Activated naive CD4-positive, alpha-beta T cell treated with anti-CD3 and anti-CD28 coated beads, Interleukin-2, amount 10 ng/mL, durations not matched to agents 7 days and 5 days (primary cell): ENCODE results near the gene KIAA0513.

Source experiments
- CTCF ChIA-PET: fragments of 350-600 bp; sonication (Branson Sonifier 250); formaldehyde crosslinking; loops from one replicate; lab custom pipeline; 2021; ENCODE audit warnings: antibody characterized with exemption; lab: Charles Lee
- DNase-seq: peaks from one replicate; pipeline ENCODE4 v3.0.0-alpha.2; 2020
- H3K27ac Mint-ChIP-seq: one replicate; pipeline ENCODE4 v1.8.0; 2021; ENCODE audit warnings: mild to moderate bottlenecking, moderate library complexity, mixed read lengths
- H3K27me3 Mint-ChIP-seq: one replicate; pipeline ENCODE4 v1.8.0; 2021; ENCODE audit warnings: mild to moderate bottlenecking, mixed read lengths
- H3K36me3 Mint-ChIP-seq: one replicate; pipeline ENCODE4 v1.8.0; 2021; ENCODE audit warnings: mixed read lengths
- H3K4me1 Mint-ChIP-seq: one replicate; pipeline ENCODE4 v1.8.0; 2021; ENCODE audit warnings: mixed read lengths
- H3K4me3 Mint-ChIP-seq: one replicate; pipeline ENCODE4 v1.8.0; 2021; ENCODE audit warnings: mild to moderate bottlenecking, moderate library complexity, mixed read lengths
- H3K9me3 Mint-ChIP-seq: one replicate; pipeline ENCODE4 v1.8.0; 2021; ENCODE audit warnings: mixed read lengths

The KIAA0513 gene

GRCh38 chr16:85138073-85138824 is 110.7 kb downstream of the KIAA0513 start:
- CTCF ChIA-PET, result no interaction called here
- peaks cover 24% of the 10 kb centered on the region for H3K4me1 Mint-ChIP-seq
- peaks cover 65% of the 10 kb centered on the region for H3K27me3 Mint-ChIP-seq
- H3K9me3 Mint-ChIP-seq, result no peaks in the 10 kb centered on the region
- H3K4me3 Mint-ChIP-seq, result no peak overlapping the region
- DNase-seq, result no peak
- no peak overlapping the region for H3K27ac Mint-ChIP-seq
- no peaks in the 10 kb centered on the region for H3K36me3 Mint-ChIP-seq

DNA sequence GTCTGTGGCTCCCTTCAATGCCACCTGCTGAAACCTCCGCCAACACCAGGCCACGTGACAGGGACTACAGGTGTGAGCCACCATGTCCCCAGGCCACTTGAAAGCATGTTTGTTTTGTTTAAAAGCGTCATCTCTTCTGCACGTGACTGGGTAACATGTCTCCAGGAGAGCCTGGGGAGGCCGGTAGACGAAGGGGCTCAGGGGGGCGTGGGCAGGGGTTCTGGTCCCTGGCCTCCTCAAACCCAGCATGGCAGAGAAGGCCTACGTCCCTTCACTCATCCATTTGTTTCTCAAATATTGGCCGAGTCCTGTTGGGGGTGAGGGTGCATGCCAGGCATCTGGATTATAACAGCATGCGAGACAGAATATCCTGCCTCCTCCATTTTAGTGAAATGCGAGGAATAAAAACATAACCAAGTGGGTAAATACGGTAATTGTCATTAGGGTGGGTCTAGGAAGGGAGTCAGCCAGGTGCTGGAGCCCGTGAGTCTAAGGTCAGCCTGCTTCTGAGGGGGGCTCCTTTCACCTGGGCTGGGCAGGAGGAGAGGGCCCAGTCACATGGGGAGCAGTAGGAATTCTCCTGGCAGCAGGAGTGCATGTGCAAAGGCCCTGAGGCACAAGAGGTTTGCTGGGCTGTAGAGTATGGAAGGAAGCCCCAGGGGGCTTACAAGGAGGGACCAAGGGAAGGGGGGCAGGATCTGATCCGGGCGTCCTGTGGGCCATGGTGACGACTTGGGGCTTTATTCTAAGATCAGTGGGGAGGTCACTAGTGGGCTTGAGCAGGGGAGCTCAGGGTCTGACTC is 111.4 kb downstream of the KIAA0513 start:
- Mint-ChIP-seq H3K9me3 (no peaks in the 10 kb centered on the region), H3K27ac (no peak overlapping the region), H3K27me3 (peaks cover 61% of the 10 kb centered on the region), H3K4me3 (no peak overlapping the region), H3K4me1 (peaks cover 24% of the 10 kb centered on the region), H3K36me3 (no peaks in the 10 kb centered on the region)
- DNase-seq, result no peak
- CTCF ChIA-PET, result no interaction called here

DNA sequence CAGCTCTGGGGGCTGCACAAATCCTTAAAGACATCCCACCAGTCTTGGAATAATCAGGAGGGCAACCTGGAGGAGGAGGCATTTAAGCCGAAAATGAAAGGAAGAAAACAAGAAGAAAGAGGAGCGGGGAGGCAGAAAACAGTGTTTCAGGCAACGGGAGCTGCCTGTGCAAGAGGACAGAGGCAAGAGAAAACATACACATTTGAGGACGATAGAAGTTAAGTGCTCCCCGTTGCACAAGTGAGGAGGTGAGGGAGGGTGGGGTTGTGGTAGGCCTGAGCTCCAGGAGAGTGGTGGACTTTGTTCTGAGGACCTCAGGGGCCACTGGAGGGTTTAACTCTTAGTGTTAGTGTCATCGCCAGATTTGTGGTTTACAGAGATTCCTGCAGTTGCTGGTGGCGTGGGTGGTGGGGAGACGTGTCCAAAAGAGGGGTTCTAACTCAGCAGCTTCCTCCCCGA is 112.3 kb downstream of the KIAA0513 start:
- CTCF ChIA-PET, result interaction anchor here (0.6 to 0.7 kb wide), 2 partner anchors 10 to 25 kb away, joined by 3 read pairs; no protein-coding TSS in a partner anchor
- H3K4me1 Mint-ChIP-seq, result peaks cover 17% of the 10 kb centered on the region

GRCh38 chr16:85140455-85141012 is 112.9 kb downstream of the KIAA0513 start:
- Mint-ChIP-seq H3K4me1 (peaks cover 13% of the 10 kb centered on the region), H3K4me3 (no peak overlapping the region), H3K27ac (no peak overlapping the region), H3K36me3 (no peaks in the 10 kb centered on the region), H3K9me3 (no peaks in the 10 kb centered on the region), H3K27me3 (peaks cover 51% of the 10 kb centered on the region)
- no peak for DNase-seq
- CTCF ChIA-PET, result interaction anchor here (0.6 to 0.7 kb wide), 2 partner anchors 9 to 26 kb away, joined by 3 read pairs; no protein-coding TSS in a partner anchor

More for the DNA sequence above, 112.3 kb downstream of the KIAA0513 start:
- Mint-ChIP-seq H3K27ac (no peak overlapping the region), H3K9me3 (no peaks in the 10 kb centered on the region), H3K4me3 (no peak overlapping the region), H3K27me3 (peaks cover 57% of the 10 kb centered on the region), H3K36me3 (no peaks in the 10 kb centered on the region)
- DNase-seq, result no peak

DNA sequence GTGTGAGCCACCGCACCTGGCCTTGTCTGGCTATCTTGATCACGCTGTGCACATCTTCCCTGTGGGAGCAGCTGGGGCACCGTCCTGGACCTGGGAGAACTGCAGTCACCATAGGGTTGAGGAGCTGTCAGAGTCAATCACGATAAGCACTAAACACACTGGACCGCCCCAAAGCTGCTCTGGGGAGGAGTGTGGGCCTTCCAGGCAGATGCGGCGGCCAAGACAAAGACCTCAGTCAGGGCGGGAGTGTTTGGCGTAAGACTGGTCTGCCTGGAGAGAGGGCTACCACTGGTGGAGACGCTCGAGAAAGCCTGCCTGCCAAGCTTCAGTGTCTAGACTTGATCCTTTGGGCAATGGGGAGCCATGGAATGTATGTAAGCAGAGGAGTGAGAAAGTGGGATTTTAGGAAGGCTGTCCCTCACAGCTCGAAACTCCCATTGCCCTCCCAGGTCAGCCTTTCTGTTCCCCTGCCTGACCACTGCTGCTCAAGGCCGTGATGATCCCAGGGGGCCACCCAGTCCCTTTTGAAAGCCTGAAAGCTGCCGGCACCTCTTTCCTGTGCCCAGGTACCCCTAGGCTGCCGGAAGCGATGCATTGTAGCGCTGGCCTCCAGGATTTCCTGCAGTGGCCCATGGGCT is 114.0 kb downstream of the KIAA0513 start:
- no peak for DNase-seq
- no peak overlapping the region for H3K4me3 Mint-ChIP-seq
- no peaks in the 10 kb centered on the region for H3K36me3 Mint-ChIP-seq
- no peaks in the 10 kb centered on the region for H3K9me3 Mint-ChIP-seq
- H3K27me3 Mint-ChIP-seq, result peaks cover 40% of the 10 kb centered on the region
- H3K27ac Mint-ChIP-seq, result no peak overlapping the region
- CTCF ChIA-PET, result interaction anchor here (1.2 kb wide), 1 partner anchor 27 kb away, joined by 3 read pairs; no protein-coding TSS in a partner anchor
- peaks cover 6% of the 10 kb centered on the region for H3K4me1 Mint-ChIP-seq

- Mint-ChIP-seq H3K27me3 (peaks cover 35% of the 10 kb centered on the region), H3K9me3 (no peaks in the 10 kb centered on the region), H3K27ac (no peak overlapping the region), H3K4me3 (no peak overlapping the region), H3K36me3 (no peaks in the 10 kb centered on the region), H3K4me1 (peaks cover 2% of the 10 kb centered on the region)
- CTCF ChIA-PET, result interaction anchor here (1.2 kb wide), 1 partner anchor 28 kb away, joined by 3 read pairs; no protein-coding TSS in a partner anchor
- no peak for DNase-seq
These were observed 114.5 kb downstream of the KIAA0513 start for GRCh38 chr16:85142129-85142513.

DNA sequence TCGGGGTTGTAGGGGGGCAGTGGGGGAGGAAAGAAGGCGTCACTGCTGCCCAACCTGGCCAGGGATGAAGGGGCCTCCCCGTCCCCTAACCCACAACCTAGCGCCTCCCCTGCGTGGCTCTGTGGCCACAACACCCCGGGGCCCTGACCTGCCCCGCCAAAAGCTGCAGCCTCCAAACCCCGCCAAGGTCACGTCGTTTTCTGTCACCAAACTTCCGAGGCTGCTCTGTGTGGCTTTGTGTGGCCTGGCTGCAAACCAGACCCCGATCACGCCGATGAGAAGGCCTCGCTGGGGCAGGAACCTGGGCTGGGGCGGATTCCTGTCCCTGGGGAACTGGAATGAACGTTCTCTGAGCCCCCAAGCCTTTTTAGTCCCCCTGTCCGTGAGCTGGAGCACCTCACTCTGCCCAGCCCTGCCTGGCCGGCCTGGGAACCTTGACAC is 115.2 kb downstream of the KIAA0513 start:
- CTCF ChIA-PET, result interaction anchor here (1.2 kb wide), 1 partner anchor 28 kb away, joined by 3 read pairs; no protein-coding TSS in a partner anchor
- H3K27me3 Mint-ChIP-seq, result peaks cover 29% of the 10 kb centered on the region
- H3K9me3 Mint-ChIP-seq, result no peaks in the 10 kb centered on the region
- H3K4me1 Mint-ChIP-seq, result peaks cover under 1% of the 10 kb centered on the region
- no peak overlapping the region for H3K4me3 Mint-ChIP-seq
- no peak overlapping the region for H3K27ac Mint-ChIP-seq
- no peak for DNase-seq
- H3K36me3 Mint-ChIP-seq, result no peaks in the 10 kb centered on the region
